HG02943 (cell line): ENCODE results near the gene POU3F3.

Experiments used
- ATAC-seq: cut with Tn5 transposase; IDR thresholded peaks from one replicate; pipeline ENCODE4 v1.9.1; 2021; ENCODE audit warnings: mild to moderate bottlenecking, low read depth, moderate library complexity; ENCODE audit not compliant: unreplicated experiment

Gene POU3F3

GRCh38 chr2:104901037-104901881 lies 47.3 kb downstream of the POU3F3 start:
- no peak for ATAC-seq

- no peak for ATAC-seq
These were observed 48.4 kb downstream of the POU3F3 start for GRCh38 chr2:104902317-104902716.
